Effector CD8-positive, alpha-beta T cell (primary cell): ENCODE data around the gene FFAR1.

Experiments
- DNase-seq: peaks from one replicate; lab custom pipeline; 2025; lab: John Stamatoyannopoulos, UW

FFAR1 gene

DNA sequence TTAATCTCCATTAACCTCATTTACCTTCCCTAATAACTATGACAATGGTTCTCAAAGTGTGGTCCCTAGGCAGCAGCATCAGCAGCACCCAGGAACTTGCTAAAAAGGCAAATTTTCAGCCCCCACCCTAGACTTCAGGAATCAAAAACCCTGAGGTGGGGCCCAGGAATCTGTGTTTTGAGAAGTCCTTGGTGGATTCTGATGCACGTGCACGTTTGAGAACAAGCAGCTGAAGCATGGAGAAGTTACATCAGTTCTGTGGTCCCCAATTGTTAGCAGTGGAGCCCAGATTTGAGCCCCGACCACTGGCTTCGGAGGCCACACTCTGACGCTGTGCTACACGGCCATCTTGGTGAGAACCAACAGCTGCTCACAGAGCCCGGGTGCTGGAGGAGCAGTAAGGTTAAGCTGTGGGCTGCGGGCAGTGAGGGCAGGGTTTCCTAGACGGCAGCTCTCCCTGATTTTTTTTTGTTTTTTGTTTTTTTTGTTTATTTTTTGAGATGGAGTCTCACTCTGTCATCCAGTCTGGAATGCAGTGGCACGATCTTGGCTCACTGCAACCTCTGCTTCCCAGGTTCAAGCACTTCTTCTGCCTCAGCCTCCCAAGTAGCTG lies 32.7 kb upstream of the FFAR1 start:
- no peak for DNase-seq

DNA sequence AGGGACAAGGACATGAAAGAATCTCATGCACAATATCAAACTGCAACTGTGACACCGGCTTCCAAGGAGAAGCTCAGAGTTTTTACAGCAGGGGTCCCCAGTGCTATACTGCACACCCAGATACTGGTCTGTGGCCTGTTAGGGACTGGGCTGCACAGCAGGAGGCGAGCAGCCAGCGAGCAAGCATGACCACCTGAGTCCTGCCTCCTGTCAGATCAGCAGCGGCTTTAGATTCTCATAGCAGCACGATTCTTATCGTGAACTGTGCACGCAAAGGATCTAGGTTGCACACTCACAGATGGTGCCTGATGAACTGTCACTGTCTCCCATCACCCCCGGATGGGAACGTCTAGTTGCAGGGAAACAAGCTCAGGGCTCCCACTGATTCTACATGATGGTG lies 31.8 kb upstream of the FFAR1 start:
- no peak for DNase-seq

GRCh38 chr19:35316560-35316959 lies 31.1 kb upstream of the FFAR1 start:
- DNase-seq: no peak

DNA sequence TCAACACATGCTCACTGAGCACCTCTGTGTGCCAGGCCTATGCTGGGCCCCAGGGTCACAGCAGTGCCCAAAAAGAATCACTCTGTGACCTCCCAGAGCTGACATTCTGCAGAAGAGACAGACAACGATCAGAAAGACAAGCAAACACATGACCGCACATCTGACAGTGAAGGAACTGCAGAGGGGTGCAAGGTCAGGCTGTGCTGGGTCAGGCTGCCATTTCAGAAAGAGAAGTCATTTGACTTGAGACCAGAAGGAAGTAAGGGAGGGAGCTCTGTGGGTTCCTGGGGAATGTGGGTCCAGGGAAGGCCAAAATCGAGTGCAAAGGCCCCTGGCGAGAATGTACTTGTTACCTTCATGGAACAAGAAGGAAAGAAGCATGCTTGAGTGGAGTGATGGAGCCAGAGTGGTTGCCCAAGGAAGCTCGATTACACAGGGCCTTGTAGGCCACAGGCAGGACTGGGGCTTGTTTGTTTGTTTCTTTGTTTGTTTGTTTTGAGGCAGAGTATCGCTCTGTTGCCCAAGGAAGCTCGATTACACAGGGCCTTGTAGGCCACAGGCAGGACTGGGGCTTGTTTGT lies 30.1 kb upstream of the FFAR1 start:
- DNase-seq: no peak

DNA sequence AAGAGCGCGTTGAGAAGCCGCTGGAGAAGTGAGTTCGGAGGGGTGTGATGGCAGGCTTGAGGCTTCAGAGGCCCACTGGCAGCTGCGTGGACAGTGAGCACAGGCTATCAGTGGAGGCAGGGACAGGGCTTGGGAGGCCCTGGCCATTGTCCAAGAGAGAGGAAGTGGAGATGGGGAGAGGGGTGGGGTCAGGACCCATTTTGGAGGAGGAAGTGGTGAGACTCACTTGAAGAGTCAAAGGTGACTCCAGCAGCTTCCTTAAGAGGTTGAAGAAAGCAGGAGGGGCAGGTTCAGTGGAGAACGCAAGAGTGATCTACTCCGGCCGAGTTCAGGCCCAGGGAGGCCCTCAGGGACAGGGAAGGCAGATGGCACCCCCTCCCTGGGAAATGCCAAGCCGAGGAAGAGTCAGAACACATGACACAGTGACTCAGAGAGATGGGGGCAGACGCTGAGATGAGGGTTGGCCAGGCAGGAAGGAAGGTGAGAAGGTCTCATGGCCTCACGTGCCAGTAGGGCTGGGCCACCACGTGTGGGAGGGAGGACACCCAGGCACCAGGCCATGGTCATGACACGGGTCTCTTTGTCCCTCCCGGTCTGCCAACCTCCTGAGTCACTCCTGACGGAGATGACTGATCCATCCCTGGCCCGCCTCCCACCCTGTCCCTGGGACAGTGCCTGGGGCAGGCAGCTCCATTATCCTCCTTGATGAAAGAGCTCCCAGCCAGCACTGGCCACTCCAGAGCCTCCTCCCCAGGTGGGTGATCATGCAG lies 28.8 kb upstream of the FFAR1 start:
- DNase-seq: no peak

DNA sequence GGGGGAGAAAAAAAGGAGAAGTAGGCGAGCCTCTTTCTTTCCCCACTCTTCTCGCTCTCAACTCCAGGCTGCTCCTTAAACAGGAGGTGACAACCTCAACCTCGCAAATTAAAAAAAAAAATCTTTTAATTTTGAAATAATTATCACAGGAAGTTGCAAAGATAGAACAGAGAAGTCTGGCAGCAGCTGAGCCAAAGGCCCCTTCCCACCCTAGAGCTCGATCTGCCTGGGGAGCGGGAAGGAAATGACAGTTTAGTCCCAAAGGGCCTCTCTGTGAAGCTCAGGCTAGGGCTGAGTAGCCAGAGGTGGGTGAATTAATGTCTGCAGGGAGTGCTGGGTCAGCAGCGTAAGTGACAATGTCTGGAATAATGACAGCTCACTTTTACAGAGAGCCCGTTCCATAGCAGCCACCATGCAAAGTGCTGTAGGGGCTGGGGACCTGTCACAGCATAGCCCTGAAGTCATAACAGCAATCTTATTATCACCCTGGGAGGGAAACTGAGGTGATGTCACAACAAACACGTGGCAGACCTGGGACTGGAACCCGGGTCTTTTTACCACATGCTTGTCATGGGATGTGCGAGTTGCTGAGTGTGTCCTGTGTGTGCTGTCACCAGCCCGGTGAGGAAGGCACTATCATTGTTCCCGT lies 27.5 kb upstream of the FFAR1 start:
- DNase-seq: no peak

DNA sequence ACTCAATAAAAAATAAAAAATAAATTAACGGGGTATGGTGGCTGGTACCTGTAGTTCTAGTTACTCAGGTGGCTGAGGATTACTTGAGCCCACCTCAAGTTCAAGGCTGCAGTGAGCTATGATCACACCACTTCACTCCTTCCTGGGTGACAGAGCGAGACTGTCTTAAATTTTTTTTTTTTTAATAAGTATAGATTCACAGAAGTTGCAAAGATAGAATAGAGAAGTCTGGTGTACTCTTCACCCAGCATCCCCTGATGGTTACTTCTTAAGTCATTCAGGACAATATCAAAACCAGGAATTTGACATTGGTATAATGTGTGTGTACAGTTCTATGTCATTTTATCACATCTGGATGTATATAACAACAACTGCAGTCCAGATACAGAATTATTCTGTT lies 26.4 kb upstream of the FFAR1 start:
- no peak for DNase-seq

- DNase-seq: no peak
These were observed 25.7 kb upstream of the FFAR1 start for GRCh38 chr19:35322014-35322413.

GRCh38 chr19:35327642-35328041 lies 20.1 kb upstream of the FFAR1 start:
- DNase-seq: no peak

- DNase-seq: no peak
These were observed 18.8 kb upstream of the FFAR1 start, which contains the start of gene CD22 for GRCh38 chr19:35328851-35329285. Gene CD22, plus strand, starts transcription at chr19:35329187. Its CDS starts 2,854 bp downstream, at chr19:35332041.

GRCh38 chr19:35329323-35329722 lies 18.4 kb upstream of the FFAR1 start:
- DNase-seq: no peak

- DNase-seq: no peak
These were observed 17.2 kb upstream of the FFAR1 start for GRCh38 chr19:35330475-35330874.

DNA sequence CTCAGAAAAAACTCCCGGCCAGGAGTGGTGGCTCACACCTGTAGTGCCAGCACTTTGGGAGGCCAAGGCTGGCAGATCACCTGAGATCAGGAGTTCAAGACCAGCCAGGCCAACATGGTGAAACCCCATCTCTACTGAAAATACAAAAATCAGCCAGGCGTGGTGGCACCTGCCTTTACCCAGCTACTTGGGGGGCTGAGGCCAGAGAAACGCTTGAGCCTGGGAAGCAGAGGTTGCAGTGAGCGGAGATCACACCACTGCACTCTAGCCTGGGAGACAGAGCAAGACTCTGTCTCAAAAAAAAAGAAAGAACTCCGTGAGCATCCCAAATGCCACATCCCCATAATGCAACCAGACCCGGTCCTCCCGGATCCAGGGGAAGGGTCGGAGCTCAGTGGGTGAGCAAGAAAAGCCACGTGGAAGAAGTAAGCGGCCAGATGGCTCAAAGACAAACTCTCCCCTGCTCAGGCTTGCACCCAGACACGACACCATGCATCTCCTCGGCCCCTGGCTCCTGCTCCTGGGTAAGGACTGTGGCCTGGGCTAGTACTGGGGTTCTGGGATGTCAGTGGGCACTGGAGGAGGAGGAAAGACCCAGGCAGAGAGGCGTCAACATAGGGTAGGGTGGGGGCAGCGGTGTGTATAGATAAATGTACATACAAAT lies 16.0 kb upstream of the FFAR1 start:
- DNase-seq: no peak

DNA sequence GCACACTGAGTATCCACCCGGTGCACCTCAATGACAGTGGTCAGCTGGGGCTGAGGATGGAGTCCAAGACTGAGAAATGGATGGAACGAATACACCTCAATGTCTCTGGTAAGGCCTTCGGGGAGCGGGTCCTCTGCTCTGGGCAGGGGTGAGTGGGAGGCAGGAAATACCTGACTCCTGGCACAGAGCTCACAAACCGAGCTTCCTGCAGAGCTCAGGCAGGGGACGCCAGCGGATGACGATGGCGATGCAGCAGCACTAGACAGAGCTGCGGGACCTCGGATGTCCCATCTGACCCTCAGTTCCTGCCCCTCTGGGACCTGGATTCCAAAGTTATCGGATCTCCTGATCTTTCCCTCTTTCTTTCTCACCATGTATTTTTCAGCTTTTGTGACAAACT lies 14.9 kb upstream of the FFAR1 start:
- DNase-seq: no peak

DNA sequence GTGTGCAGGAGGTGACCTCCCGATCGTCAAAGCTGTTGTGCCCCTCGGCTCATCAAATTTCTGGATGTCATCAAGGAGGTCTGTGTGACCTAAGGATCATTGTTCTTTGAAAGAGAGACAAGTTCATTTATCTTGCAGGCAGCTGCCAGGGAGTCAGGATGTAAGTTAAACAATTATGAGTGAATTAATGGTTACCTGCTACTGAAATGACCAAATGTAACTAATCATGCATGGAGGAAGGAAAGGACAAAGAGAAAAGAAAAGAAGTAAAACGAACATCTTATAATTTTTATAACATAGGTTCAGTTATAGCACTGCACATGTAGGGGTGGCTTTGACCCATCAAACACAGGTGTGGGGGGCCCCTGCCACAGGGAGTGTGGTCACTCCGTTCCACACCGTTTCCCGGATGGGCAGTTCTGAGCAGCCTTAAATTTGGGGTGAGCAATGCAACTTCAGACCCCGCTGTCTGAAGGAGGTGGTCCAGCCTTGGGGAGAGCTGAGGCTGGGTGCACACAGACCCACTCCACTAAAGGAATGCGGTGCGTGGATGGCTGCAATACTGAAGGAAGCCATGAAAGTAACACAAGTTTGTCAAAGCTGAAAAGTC lies 13.5 kb upstream of the FFAR1 start:
- DNase-seq: no peak

DNA sequence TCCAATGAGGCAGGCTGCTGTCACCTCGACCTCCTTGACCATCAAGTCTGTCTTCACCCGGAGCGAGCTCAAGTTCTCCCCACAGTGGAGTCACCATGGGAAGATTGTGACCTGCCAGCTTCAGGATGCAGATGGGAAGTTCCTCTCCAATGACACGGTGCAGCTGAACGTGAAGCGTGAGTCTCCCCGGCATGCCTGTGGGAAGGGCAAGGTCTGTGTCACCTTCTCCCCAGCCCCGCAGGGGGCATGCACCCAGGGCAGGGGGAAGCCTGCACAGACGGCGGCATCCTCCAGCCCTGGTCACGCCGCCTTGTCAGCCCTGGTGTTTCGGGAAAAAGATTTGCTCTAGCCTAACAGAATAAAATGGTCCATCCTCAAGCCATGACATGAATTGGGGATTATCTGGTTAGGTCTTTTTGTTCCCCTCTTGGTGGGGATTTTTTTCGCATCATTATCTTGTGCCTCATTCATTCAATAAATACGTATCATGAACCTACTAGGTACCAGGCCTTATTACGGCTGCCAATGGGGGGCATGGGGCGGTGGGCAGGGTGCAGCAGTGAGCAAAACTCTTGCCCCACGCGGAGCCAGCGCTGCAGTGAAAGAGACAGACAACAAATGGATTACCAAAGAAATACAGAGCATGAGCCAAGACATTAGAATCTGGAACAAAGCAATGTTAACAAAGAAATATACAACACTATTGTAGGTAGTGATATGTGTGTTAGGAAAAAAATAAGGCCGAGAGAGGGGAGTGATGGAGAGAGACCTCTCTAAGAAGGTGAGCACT lies 11.3 kb upstream of the FFAR1 start:
- no peak for DNase-seq

- DNase-seq: no peak
These were observed 10.4 kb upstream of the FFAR1 start for GRCh38 chr19:35337097-35337983.

DNA sequence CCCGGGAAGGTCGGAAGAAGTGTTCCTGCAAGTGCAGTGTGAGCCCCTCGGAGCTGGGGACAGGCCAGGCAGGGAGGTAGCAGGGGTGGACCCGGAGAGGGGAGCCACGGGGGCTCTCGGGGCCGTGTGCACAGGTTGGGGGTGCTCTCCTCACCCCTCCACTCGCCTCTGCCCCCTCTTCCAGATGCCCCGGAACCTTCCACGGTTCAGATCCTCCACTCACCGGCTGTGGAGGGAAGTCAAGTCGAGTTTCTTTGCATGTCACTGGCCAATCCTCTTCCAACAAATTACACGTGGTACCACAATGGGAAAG lies 9.8 kb upstream of the FFAR1 start:
- no peak for DNase-seq

DNA sequence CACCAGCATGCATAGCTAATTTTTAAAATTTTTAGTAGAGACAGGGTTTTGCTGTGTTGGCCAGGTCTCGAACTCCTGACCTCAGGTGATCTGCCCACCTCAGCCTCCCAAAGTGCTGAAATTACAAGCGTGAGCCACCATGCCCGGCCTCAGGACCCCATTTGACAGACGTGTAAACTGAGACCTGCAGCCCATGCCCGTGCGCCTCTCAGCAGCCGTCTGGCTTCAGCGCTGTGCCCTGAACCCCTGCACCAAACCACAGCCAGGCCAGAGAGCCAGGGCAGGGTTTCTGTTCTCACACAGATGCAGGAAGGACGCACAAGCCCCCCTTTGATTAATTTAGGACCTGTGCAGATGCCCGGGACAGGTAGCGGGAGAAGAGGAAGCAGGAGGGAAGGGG lies 7.3 kb upstream of the FFAR1 start:
- no peak for DNase-seq

DNA sequence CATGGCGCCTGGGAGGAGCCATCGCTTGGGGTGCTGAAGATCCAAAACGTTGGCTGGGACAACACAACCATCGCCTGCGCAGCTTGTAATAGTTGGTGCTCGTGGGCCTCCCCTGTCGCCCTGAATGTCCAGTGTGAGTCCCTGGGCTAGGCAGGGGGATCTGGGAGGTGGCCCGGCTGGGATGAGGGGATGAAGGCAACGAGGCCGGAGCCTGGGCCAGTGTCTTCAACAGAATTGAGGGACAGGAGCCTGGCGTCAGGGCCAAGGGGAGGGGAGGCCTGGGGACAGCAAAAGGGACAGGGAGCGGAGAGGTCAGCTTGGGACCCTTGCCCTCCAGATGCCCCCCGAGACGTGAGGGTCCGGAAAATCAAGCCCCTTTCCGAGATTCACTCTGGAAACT lies 6.7 kb upstream of the FFAR1 start:
- DNase-seq: no peak
